HG03442 (cell line): Measurements from ENCODE around the gene PARK7.

ENCODE experiments used
- ATAC-seq: cut with Tn5 transposase; IDR thresholded peaks from one replicate; pipeline ENCODE4 v1.9.1; 2021; ENCODE audit warnings: mild to moderate bottlenecking, moderate library complexity; ENCODE audit not compliant: unreplicated experiment

PARK7 gene

DNA sequence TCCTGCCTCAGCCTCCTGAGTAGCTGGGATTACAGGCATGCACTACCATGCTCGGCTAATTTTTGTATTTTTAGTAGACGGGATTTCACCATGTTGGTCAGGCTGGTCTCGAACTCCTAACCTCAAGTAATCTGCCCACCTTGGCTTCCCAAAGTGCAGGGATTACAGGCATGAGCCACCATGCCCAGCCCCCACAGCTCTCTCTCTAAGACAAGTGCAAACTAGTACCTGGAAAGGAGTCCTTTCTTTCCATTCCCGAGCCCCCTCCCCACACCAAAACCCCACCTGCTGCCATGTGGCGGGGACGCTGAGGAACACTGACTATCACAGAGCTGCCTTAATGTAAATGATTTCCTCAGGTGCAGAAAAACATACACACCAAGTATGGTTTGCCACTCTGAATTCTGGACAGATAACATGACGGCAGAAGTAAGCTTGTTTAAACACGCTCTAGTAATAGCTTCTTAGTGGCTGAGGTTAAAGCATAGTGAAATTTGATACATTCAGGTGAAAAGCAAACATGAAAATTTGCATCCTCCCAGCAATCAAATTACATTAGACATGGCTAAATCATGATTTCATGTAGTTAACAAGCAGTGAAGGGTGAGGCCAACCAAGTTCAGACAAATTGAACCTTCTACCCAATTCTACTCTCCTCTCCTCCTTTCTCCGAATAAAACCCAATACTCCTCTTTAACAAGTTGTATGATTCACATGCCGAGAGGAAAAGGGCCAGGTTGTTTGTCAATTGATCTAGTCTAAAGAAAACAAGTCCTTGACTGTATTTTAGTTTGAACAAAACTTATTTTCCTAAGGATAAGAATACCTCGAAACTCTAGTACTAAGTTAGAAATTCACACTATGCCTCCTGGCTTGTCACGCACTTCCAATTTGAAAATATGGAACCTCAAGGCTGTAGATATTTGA is 44.8 kb downstream of the PARK7 start:
- no peak for ATAC-seq

DNA sequence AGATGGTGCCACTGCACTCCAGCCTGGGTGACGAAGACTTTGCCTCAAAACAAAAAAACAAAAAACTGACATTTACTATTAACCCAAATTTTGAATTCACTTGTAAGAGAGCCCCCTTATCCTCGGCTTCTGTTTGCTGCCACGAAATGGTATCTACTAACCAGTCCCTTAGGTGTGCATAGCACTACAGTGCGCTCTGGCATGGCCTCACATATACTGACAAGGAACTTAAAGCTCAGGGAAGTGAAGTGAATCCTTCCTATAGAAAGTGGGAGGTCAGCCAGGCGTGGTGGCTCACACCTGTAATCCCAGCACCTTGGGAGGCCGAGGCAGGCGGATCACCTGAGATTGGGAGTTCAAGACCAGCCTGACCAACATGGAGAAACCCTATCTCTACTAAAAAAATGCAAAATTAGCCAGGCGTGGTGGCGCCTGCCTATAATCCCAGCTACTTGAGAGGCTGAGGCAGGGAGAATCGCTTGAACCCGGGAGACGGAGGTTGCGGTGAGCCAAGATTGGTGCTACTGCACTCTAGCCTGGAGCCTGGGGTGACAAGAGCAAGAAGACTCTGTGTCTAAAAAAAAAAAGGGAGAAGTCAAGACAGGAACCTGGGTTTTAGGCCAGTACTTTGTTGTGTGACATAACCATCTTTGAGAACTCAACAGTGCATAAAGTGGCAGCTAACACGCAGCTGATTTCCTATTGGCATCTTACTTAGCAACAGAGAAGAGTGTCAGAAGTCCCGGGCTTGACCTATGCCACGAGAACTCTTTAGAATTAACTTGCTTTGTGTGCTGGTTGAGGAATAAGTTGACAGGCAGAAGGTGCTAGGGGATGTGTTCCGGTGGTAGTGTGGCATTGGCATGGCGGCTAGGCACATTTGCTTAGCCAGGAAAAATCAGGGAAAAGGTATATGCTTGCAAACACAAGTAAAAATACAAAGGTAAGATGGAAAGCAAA is 47.8 kb downstream of the PARK7 start:
- no peak for ATAC-seq

DNA sequence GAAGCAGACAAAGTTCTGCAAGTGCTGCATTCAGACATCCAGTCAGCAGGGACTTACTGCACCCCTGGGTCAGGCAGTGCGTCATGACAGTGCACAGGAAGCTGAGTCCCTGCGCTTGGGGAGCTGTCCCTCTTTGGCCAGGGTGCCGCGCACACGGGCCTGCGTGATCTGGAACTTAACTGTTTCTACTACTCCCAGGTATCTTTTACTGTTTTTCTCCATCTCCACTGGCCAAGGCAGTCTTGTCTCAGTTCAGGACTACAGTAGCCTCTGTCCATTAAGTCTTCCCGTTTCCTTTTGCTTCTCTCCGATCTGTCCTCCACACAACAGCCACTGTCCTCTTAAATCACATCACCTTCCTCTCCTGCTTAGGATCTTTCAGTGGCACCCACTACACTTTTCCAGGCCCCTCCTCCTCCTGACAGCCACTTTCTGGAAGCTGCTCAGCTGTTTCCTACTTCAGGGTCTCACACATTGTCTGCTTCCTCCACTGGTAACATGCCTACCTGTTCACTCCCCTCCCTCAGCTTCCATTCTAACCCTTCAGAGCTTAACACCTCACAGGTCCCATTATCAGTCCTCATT is 48.7 kb downstream of the PARK7 start:
- ATAC-seq = no peak

DNA sequence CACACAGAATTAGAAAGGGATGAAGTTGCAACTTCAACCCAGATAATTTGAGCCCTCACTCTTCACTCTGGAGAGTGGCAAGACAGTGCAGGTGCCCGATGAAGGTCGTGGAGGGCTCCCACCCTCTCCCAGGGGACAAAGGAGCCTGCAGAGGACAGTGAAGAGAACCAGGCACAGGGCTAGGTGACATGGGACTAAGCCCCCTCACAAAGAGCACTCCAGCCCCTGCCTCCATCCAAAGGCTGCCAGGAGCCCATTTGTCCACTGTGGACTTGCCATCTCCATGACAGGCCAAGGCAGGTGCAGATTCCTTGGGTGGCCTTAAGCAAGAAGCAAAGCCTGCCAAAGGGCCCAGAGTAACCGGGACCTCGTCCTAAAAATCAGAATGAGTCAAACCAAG is 49.5 kb downstream of the PARK7 start:
- ATAC-seq = no peak

DNA sequence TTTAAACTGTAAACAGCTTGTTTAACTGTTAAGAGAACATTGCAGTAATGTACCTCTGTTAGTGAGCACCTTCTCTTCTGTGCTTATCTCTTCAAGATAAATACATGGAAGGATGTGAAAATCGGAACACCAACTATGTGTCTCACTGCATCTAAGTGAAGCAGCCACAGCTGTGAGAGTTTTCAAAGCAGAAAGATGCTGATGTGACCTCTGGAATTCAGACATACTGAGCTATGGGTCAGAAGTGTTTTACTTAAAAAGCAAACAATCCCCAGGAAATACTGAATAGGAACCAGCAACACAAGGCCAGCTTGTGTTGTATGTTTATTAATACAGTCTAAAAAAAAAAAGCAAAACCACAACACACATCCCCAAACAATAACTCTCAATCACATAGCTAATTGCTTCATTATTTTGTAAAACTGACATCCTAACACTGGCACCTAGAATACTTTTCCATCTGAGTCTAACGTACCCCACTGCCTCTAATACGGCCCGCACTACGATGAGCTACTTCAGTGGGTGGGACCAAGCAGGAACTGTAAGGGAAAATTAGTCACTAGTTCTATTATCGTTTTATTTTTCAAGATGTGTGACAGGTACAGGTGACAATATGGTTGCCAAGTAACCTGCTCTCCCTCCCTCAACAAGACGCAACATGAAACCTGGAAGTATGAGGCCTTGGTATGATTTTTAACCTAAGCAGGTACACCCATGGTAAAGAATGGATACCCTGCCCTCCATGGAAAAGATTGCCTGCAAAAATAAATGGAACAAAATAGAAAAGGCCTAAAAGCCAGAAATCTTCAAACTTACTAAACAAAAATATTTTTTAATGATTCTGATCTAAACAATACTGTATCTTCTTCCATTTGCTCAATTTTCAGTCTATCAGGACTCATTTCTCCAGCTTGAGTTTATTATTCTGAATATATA is 50.7 kb downstream of the PARK7 start:
- no peak for ATAC-seq

DNA sequence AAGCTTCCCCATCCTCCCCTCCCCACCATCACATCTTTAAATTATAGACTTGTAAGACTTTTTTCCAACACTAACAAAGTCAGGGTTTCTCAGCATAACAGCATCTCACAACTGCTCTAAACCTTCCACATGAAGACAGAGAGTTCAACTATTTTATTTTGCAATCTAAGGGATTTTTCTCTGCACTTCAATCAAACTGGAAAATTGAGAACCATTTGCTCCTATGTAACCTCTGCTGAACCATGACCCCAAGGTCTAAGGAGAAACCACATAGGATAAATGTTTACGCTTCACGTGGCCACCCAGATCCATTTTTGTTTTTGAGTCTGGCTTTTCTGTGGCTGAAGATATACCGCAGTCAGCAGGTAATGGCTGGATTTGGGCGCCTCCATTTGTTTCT is 51.4 kb downstream of the PARK7 start:
- no peak for ATAC-seq

DNA sequence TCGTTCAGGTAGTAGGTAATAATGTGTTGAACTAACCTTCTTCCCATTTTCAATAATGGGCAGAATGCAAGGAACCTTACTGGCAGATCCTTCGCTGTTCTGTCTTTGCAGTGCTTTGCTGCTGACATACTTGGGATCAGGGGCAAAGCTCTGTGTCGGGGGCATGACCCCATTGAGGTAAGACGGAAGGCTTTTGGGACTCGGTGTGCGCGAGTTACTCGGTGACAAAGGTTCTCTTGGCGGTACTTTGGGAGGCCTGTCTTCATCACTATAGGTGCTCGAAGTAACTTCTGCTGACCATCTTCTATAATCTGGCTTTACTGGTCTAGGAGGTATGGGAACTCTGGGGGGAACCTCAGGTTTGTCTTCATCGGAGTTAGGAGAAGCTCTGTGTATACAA is 51.9 kb downstream of the PARK7 start:
- ATAC-seq = no peak

DNA sequence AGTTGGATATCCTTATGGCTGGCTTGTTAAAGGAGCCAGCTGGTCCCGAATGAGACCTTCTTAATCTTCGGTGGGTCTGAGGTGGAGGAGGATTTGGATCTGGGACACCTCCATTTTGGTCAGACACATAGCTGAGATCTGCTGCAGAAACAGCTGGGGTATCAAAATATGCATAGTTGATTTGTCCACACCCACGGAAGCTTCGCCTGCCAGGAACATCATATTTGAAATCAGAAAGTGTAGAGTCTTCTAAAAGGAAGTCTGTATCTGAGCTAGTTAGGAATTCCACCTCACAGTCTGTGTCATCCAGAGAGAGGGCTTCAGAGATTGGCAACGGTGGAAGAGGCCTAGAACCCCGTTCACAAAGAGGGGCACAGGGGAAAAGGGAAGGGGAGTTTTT is 52.3 kb downstream of the PARK7 start:
- no peak for ATAC-seq

DNA sequence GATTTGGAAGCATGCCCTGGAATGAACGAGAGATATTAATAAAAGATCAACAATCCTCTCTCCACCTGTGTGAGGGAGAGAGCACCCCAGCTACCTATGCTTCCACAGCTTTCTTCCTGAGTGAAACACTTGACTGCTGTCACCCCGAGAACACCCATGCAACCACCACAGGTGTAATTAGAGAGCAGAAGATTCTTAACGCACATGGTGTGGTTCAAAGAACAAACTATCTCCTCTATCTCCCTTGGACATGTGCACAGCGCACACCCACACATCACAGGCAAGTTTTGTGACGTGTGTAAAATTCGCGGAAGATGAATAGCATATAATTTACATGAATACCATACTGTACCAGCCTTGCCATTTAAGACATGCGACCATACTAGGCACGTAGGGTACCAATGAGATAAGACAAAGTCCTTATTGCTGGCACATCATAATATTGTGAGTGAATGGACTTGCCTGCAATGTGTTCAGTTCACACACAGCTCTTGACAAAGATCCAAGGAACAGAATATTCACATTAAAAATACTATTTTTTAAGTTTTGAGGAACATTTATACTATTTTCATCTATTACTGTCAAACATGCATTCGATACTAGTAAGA is 53.0 kb downstream of the PARK7 start:
- ATAC-seq = no peak

DNA sequence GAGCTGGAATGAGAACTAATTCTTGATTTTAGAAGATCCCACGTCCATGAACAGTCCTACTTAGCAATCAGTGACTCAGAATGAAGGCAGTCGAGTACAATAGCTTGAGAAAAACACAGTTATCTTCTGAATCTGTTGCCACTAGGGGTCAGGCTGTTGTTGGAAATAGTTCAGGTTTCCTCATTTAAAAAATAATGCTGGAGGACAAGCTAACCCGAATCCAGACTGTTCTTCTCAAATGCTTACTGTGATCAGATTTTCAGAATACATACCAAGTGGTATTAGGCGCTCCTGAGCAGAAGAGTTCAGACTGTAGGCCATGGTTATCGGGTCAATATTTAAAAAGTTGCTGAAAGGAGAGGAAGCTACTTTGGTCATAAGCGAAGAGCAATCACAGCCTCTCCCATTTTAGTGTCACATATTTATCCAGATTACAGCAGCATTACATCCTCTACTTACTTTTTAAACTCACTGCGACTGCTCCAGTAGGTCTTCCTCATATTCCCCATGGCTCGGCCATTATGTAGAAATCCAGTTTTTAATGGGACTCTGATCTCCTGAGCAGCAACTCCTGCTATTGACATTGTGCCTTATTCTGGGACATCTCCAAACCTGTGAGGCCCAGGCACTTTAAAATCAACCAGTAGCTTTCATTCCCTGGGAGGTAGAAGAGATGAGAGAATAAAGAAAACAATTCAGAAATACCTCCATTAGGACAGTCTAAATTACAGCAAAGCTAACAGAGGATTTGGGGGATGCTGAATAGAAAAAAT is 53.7 kb downstream of the PARK7 start:
- no peak for ATAC-seq

DNA sequence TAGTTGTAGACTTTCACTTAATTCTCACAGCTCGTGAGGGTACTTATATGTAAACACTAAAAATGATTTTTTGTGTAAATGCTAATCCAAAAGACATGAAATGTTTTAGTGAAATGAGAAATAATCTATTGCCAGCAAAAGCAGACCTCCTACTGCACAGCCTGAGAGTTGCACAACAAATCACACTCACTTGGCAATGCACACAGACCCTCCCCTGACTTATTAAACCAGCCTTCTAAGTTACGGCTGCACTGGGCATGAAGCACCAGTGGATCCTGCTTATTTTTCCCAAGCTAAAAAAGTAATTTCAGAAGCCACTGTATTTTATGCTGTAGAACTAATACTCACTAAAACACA is 54.3 kb downstream of the PARK7 start:
- ATAC-seq = no peak

DNA sequence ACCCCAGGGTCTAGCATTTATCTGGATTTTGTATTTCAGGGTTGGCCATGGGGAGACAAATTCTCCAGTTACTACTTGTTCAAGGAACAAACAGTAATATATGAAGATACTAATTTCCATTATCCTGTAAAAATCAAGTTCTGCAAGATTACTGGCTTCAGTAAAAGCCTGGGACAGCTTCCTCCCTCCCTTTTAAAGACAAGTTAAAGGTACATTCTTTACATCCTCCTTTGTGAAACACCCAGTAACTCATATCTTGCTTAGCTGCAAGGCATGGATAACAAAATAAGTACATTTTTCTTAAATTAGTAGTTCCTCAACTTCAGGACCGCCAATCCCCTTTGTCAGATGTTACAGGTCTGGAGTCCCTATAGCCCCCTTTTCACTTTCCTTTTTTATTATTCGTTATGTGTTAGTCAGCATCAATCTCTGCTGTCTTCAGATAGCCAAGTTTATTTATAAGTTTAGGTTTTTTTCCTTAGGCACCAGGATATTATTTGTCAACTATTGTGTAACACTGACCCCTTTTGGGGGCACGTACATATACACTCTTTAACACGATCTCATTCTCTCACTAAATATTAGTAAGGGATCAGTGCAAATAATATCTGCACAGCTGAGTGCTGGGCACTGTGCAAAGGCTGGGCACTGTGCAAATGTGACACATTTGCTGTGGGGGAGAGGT is 54.8 kb downstream of the PARK7 start:
- ATAC-seq = no peak

DNA sequence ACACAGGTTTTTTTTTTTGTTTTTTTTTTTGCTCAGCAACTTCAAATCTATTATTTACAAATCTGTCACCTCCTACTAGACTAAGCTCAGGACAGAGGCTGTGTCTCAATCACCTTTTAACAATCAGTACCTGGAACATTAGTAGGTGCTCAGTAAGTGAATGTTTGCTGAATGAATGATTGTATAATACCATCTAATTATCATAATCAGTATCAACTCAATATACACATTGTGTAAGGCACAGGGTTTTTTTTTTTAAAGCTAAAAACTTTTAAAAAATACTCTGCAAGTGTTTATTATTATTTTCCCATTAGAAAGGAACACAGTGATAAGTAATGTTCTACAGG is 55.4 kb downstream of the PARK7 start:
- ATAC-seq = no peak

DNA sequence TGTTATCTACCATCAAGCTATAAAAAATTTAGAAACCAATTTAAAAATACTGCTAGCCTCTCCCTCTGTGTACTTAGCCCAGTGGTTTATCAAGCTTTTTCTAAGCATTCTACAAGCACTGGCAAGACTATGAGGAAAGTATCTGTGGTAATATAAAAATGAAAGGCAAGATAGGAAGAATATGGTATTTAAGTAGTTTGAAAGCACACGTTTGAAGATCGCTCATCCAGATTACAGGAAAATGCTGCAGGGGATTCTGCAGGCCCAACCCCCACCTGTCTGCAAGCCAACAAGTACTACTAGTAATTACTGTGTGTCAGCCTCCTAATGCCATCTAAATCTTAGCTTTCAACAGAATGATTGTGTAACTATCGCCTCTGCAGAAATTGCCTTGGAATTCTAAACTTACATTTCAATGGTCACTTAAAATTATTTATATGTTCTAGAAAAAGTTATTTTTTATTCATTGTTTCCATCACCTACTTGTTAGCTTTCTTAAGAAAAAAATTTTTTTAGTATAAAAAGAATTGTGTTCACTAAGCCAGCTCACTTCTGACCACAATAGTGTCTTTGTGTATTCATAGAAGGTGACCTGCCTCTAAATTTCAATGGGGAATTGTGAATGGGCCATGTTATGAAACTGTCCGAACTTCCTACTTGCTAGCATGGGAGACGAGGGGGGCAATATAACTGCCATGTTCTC is 56.1 kb downstream of the PARK7 start:
- no peak for ATAC-seq

DNA sequence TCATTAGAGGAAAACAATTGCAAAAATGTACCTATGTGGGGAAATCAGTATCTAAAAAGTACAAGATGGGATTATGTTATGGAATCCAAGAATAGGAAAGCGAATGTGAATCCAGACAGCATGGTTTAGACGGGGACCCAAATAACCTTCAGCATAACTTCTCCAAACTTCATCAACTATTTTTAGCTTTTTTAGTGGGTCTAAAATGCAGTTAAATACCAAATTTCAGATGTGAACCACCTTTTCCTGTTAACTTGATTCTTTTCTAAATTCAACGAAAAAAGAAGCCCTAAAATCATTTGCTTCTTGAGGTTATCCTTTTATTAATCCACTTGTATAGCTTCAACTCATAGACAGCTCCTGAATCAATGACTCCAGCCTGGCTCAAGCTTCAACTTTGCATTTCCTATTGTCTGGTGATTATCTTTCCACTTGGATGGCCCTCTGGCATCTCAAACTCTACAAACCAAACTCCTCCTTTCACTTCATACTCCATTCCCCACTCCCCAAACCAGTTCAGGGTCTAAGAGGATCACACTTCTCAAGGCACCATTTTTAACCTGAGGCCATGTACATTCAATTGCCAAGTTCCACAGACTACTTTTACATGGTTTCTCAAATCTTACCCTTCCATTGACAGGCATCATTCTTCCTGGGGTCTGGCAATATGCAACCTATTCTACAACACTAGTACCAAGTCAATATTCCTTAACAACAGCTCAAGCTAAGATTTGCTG is 57.1 kb downstream of the PARK7 start:
- ATAC-seq = no peak

DNA sequence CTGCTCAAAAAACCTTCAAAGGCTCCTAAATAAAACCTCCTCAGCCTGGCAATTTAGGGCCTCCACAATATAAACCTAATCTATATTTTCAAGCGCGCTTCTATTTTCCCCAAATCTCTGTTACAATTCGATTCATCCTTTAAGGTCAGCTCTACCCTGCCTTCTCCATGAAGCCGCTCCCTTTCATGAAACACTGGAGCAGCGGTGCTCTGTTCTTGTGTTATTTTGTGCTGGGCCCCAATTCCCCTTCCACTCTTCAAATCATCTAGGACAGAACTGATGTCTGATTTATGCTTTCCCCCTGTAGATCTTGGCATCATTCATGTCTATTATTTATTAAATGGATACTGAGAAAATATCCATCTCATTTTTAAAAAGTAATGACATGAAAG is 57.7 kb downstream of the PARK7 start:
- ATAC-seq = no peak

DNA sequence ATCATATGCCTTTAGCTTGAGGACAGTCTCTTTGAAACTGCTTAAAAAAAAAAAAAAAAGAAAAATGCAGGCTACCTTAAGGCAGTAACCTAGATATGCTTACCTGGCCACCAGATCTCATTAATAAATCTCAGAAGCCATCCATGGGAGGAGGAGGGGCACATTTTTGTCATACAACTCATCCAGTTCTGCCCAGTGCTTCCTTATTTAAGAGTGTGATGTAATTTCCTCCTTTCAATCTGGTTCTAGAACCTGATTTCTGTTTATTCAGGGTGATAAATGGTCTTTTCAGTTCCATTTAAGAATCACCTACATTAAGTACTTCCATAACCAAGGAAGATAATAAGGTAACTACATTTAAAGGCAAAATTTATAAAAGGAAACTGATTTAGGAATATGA is 58.5 kb downstream of the PARK7 start:
- no peak for ATAC-seq
